H1 (cell line): Measurements from ENCODE around the gene PEX16.

Source experiments
- ATF3 ChIP-seq: IDR thresholded peaks from 2 replicates; pipeline ENCODE4 v1.6.1; 2011; ENCODE audit warnings: low read depth, mild to moderate bottlenecking, low read length; ENCODE audit not compliant: insufficient read depth
- CTCF ChIP-seq, 3 experiments: IDR thresholded peaks; 1 replicate in 2 of 3; 2 replicates in 1 of 3; pipeline versions ENCODE4 v1.5.1 to v1.6.1; 2011; ENCODE audit warnings: low read length in 3 of 3, mild to moderate bottlenecking in 3 of 3, inconsistent platforms in 2 of 3, low read depth in 1 of 3, moderate library complexity in 1 of 3; ENCODE audit not compliant: insufficient read depth in 1 of 3; ENCODE audit errors: control extremely low read depth in 1 of 3
- EGR1 ChIP-seq: IDR thresholded peaks from 2 replicates; pipeline ENCODE4 v1.6.1; 2011; ENCODE audit warnings: low read depth, low read length, borderline replicate concordance
- EP300 ChIP-seq, 2 experiments: IDR thresholded peaks; 1 replicate in 1 of 2; 2 replicates in 1 of 2; pipeline ENCODE4 v1.6.1; 2011 to 2012; ENCODE audit warnings: low read depth in 2 of 2, low read length in 2 of 2, mild to moderate bottlenecking in 2 of 2, borderline replicate concordance in 1 of 2, inconsistent platforms in 1 of 2, moderate library complexity in 1 of 2
- EZH2 ChIP-seq: fragments of 200-600 bp; sonication (generic); IDR thresholded peaks from 2 replicates; pipeline ENCODE4 v1.7.1; 2012; ENCODE audit warnings: low read depth, mild to moderate bottlenecking, moderate library complexity, low read length, inconsistent platforms; ENCODE audit not compliant: severe bottlenecking
- POLR2A ChIP-seq, 2 experiments: IDR thresholded peaks; 1 replicate in 1 of 2; 2 replicates in 1 of 2; pipeline ENCODE4 v1.6.1; 2011; ENCODE audit warnings: low read depth in 2 of 2, low read length in 2 of 2, mild to moderate bottlenecking in 2 of 2; ENCODE audit errors: control extremely low read depth in 1 of 2
- POLR2AphosphoS5 ChIP-seq: IDR thresholded peaks from 2 replicates; pipeline ENCODE4 v1.6.1; 2011; ENCODE audit warnings: low read depth, low read length
- RAD21 ChIP-seq, 2 experiments: IDR thresholded peaks in 1 of 2; conservative IDR thresholded peaks in 1 of 2; 2 replicates each; pipeline ENCODE4 v1.6.1; 2011; ENCODE audit warnings: low read depth in 2 of 2, low read length in 2 of 2, improper control_type of control experiment in 1 of 2, inconsistent platforms in 1 of 2, mild to moderate bottlenecking in 1 of 2, moderate library complexity in 1 of 2
- RFX5 ChIP-seq: IDR thresholded peaks from 2 replicates; pipeline ENCODE4 v1.6.1; 2011; ENCODE audit warnings: low read depth, low read length, improper control_type of control experiment, borderline replicate concordance
- SIN3A ChIP-seq, 2 experiments: IDR thresholded peaks in 1 of 2; conservative IDR thresholded peaks in 1 of 2; 2 replicates each; pipeline ENCODE4 v1.6.1; 2011 to 2012; ENCODE audit warnings: low read length in 2 of 2, improper control_type of control experiment in 1 of 2, low read depth in 1 of 2, mild to moderate bottlenecking in 1 of 2
- SP2 ChIP-seq: IDR thresholded peaks from 2 replicates; pipeline ENCODE4 v1.6.1; 2012; ENCODE audit warnings: mild to moderate bottlenecking, low read length, inconsistent platforms
- TAF1 ChIP-seq: IDR thresholded peaks from 2 replicates; pipeline ENCODE4 v1.6.1; 2011; ENCODE audit warnings: mild to moderate bottlenecking, low read depth, low read length
- TAF7 ChIP-seq: optimal IDR thresholded peaks from 2 replicates; pipeline ENCODE3; 2011; ENCODE audit warnings: low read depth, mild to moderate bottlenecking, inconsistent platforms, low read length, moderate library complexity, borderline replicate concordance
- YY1 ChIP-seq: IDR thresholded peaks from 2 replicates; pipeline ENCODE4 v1.6.1; 2011; ENCODE audit warnings: low read depth, mild to moderate bottlenecking, low read length

DNA sequence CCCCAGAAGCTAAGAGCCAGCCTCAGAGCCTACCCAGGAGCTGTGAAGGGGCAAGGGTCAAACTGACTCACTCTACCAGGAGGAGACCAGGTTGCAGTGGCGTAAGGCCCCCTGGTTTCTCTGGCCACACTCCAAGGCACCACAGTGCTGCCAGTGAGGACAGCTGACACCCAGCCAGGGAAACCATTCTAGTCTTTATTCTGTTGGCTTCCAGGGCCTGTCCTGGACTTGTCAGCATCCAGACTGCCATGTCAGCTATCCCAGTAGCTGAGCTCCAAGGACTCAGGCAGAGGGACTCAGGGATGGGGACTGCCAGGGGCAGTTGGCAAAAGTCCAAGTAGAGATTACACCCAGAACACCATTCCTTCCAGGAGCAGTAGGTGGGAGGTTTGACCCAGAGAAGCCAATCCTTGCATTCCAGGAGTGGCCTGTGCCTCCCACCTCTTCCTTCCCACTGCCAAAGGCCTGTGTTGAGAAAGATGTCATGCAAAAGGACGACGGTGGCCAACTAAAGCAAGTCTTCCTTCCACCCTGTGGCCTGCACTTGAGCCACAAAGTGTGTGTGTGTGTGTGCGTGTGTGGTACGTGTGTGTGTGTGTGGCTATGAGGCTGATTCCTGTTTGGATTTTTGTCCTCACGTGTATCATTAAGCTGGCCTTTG is 35.8 kb downstream of the PEX16 start:
- TF ChIP-seq POLR2A (IDR thresholded peaks at IDR 0.05; ENCODE audit: control extremely low read depth in 1 of 2, low read depth in 2 of 2, low read length in 2 of 2) (no peak), POLR2AphosphoS5 (no peak), CTCF (IDR thresholded peaks at IDR 0.05; ENCODE audit: control extremely low read depth in 1 of 3, insufficient read depth in 1 of 3, low read depth in 1 of 3, low read length in 3 of 3) (no peak), EGR1 (no peak), EP300 (IDR thresholded peaks at IDR 0.05; ENCODE audit: borderline replicate concordance in 1 of 2, low read depth in 2 of 2, low read length in 2 of 2) (no peak), TAF1 (no peak), RAD21 (IDR thresholded peaks at IDR 0.05 in 1 of 2, conservative IDR thresholded peaks at IDR 0.05 in 1 of 2; ENCODE audit: low read depth in 2 of 2, low read length in 2 of 2) (no peak), EZH2 (no peak), TAF7 (no peak), ATF3 (no peak), RFX5 (no peak), YY1 (no peak), SIN3A (conservative IDR thresholded peaks at IDR 0.05 in 1 of 2, IDR thresholded peaks at IDR 0.05 in 1 of 2; ENCODE audit: low read depth in 1 of 2, low read length in 2 of 2) (no peak), SP2 (no peak)
